RKO (cell line): Measurements from ENCODE around the gene PBX1.

Experiments
- DNase-seq: peaks from one replicate; pipeline ENCODE4 v3.0.0-alpha.2; 2016; ENCODE audit warnings: low spot score

Gene PBX1

DNA sequence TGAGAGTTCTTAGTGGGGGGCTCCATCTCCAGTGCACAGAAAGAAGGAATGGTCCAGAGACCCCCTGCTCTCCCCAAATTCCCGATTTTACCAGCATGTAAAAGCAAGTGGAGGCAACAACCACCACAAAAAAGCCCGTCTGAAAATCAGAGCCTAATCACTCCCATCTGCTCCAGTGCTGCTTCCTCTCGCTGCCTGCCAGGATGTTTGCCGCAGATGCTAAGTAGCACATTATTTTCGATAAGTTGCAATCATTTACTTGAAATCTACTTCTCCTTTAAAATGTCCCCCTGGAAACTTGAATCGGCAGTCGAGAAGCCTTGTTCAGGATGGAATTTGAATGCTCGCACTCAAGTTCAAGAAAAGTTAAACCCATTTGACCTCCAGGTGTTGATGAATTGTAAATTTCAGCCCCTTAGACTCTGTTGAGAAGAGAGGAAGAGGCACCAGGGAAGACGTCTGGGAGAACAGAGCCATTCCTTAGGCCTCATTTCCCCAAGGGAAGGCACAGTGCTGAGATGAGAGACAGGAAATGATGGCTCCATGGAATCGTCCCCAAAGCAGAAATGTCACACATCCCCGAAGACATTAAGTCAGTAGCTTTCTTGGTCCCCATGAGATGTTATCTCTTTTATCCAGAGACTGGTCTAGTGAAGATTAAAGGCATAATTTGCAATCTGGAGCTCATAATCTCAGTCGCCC is 221.3 kb downstream of the PBX1 start:
- no peak for DNase-seq

DNA sequence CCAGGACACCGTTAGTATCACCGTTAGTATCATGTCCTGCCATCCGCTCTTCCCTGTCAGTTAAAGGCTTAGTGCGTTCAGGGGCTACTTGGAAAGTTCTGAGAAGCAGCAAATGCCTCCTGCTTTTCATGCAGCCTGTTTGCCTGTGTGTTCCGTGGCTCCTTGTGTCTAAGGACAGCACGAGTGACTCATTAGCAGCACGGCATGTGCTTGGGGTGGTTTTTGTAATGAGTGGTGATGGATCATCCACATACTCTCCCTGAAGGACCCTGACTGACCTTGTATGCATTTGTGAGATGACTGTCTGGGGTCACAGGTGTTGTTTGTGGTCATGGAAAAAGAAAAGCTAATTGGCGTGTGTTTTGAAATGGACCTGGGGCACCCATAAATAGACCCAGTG is 221.9 kb downstream of the PBX1 start:
- DNase-seq: peak; percentile 9

DNA sequence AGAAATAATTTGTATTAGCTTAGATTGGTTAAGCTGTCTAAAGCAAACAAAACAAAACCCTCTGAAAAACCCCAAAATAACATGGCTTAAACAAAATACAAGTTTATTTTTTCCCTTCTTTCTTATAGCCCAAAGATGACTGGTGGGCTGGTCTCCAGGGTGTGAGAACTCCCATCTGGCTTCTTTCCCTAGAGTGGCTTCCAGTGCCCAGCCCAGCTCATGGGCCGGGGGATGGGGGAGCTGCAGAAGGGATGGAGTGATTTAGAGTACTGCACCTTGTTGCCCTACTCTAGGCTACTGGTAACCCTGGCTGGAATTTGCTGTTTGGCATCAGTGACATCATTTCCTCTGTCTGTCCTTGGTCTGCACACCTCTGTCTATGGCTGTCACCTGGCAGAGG is 223.0 kb downstream of the PBX1 start:
- no peak for DNase-seq

DNA sequence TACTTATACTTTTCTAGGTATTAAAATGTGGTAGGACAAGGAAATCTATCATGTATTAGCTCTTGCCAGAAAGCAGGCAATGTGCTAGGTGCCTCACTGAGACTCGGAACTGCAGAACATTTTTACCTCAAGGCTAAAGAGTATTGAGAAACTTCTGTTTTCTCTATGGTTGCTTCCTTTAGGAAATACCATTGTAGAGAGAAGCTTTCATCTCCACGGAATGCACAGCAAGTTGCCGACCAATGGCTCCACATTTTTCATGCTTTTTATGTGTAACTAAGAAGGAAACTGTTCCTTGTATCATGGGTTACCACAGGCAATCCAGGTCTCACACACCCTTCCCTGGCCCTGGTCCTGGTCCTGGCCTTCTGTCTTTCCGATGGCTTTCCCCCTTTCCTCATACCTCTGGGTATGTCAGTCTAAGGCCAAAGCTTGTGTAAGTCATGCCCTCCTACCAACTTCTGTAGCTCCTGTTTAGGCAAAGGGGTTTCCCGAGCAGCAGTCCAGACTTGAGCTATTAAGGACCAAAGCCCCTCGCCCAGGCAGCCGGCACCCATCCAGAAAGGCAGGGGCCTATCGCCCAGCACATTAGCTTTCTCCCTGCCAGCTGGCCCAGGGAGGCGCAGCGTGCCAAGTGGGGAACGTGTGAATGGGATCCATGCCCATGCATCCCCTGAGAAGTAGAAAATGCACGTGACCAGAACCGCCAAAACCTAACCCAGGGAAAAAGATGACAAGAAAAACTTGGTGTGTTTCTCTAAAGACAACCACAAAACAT is 225.0 kb downstream of the PBX1 start:
- DNase-seq: no peak

DNA sequence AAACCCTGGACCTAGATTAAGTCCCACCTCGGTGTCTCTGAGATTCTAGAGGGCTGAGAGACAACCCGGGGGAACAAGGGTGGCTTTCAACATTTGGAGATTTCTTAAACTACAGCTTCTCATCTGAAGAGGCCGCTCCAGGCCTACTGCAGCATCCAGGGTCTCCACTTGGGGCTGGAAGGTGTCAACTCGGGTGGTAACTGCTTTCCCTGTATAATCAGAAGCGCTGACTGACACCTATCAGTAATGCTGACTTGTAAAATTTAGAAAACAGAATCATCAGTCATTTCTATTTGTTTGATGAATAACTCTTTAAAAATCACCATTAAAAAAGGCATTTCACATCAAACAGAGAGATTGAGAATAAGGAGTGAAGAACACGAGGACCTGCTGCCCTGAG is 226.0 kb downstream of the PBX1 start:
- no peak for DNase-seq

DNA sequence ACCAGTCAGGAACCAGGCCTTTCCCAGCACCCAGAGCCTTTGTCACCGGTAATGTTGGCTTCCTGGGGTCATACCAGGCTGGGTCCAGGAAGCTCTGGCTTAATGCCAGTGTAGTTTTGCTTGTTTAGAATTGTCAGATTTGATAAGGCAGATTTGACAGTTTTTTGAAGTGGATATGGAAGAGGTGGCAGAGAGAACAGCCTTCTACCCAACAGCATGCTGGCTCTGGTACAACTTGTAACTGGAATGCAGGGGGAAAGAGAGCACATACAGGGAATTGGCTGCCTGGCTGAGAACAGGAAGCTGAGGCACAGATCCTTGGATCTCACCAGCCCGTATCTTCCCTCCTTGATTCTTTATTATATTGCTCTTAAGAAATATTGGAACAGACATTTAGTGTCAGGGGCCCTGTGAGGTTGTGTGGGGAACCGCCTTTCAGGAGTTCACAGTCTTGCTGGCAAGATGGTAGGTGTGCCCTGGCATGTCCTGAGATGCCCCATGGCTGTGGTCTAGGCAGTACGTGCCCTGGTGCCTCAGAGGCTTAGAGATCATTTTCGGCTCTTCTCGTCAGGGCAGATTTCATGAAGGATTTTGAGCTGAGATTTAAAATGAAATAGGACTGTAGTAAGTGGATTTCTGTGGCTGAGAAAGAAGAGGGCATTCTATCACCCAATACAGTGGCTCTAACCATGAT is 227.0 kb downstream of the PBX1 start:
- DNase-seq: no peak

DNA sequence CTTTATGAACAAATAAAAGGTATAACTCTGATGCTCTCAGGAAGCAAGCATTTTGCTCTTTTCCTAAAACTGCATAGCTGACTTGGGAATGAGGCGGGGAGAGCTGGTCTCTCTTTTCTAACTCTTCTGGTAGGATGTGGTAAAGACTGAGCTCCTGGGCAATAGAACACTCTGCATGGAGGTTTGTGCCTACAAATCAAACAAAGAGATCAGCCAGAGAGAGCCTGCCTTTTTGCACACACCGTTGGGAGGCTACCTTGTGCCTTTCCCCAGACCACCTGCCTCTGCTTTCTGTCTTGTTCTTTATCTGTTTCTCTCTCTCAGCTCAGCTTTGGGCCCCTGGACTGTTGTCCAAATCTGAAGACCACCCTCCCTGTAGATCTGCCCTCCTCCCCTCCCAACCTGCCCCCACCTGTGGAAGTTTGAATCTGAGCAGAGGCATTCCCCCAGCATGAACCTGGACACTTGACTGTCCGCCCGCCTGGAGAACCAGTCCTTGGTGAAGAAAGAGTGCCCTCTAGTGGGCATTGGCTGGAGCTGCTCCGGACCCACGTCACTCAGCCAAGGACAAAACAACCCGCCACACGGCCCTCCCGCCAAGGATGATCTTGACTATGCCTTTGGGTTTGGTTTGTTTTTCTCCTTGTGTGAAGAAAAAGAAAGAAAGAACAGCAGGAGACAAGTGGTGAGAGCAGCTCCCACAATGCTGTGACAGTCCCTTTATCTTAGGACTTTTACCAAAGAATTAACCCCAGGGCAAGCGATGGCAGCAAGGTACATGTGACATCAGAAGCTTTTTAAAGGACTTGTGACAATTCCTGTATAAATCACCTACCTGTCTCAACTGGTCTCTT is 228.2 kb downstream of the PBX1 start:
- peak; percentile 72 for DNase-seq

DNA sequence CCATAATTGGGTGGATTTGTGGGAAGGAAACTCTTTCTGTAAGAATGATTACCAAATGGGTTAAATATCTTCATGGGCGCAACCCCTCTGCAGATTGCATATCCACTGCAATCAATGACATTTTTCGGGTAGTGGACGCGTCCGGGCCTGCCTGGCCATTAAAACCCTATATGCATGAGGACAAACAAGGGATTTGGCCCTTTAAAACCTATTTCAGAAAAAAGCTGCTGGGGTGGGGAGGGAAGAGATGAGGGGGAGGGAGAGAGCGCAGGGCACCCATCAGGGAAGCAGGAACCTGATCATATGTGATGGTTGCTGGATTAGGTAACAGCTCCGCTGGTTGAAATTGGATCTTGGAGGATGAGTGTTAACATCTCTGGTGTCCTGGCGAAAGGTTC is 228.8 kb downstream of the PBX1 start:
- no peak for DNase-seq

DNA sequence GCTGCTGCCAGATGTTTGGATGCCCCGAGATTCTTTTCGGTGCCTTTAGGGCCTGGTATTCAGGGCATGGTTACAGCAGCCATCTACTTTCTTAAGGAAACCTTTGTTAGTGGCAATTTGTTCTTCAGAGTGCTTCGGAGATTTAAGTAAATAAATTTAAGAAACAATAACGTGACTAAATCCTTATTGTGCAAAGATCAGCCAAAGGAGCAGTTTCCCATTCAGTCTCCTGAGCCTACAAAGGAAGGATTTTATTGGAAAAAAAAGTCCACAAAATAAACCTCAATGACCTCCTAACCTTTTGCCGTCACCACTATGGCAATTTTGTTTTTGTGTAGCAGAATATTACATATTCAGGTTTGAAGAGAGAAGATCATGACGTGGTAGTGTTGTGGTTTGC is 231.1 kb downstream of the PBX1 start:
- no peak for DNase-seq

DNA sequence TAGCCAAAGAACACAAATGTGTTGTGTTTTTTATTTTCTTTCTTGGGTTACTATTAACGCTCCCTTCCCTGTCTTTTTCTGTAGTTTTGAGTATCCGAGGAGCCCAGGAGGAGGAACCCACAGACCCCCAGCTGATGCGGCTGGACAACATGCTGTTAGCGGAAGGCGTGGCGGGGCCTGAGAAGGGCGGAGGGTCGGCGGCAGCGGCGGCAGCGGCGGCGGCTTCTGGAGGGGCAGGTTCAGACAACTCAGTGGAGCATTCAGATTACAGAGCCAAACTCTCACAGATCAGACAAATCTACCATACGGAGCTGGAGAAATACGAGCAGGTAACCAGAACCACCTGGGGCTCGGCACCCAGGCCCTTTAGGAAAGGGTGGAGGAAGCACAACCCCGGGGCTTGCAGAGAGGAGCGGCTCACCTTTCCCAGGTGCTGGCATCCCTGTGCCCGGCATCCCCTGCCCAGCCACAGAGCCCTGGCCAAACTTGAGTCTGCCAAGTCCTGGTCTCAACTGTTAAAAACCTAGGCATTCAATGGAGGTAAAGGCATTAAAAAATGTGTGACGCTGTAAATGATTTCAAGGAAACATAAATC is 233.5 kb downstream of the PBX1 start:
- DNase-seq: no peak

DNA sequence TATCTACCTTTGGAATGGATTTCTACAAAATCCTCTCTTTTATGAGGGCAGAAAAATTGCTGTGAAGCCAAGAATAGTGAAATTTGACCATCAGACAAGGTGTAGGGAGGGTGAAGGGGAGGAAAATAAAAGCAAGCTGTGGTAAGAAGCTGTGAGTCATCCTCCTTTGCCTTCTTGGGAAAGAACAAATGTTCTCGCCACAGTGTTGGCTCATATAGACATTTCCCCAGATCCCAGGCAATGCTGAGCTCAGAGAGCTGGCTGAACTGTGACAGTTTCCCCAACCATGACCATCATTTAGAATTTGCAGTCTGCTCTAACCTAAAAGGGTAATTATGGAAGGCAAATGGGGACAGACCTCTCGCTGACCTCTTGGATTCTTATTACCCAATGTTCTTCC is 235.4 kb downstream of the PBX1 start:
- DNase-seq: peak; percentile 13

DNA sequence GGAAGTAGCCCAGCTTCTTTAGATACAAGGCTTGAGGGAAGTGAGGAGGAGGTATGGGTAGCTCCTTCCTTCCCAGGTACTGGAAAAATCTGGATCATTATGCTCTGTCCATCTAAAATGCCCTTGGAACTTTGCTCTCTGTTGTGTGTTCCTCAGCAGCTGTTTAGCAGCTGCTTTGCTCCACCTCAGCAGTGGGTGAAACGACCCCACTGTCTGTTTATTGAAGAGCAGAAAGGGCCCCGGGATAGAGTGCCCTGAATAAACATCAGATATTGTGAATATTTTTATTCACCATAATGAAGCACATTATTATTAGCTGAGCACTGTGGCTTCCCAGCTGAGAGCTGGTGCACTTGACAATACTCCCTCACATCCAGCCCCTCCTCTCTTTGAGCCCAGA is 237.9 kb downstream of the PBX1 start:
- DNase-seq: no peak

DNA sequence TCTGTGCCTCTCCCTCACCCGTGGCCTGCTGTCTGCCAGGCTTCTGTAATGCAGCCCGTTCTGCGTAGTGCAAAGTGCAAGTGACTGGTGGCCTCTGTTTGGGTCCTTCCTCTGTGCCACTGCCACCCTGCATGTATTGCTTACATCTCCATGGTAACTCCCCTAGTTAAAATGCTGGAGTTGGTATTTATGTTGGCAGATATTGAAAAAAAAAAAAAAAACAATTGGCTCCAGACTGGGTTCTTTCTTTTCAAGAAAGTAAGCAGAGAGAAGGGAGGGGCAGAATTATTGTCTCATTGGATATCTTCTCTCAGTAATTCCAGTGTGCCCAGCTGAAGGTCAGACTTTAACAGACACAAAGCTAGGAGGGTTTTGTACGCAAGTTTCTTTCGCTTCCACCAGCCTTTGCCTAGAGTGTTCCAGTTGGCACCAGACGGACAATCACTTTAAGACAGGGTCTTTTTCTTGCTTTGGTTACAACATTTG is 242.3 kb downstream of the PBX1 start:
- DNase-seq: no peak

DNA sequence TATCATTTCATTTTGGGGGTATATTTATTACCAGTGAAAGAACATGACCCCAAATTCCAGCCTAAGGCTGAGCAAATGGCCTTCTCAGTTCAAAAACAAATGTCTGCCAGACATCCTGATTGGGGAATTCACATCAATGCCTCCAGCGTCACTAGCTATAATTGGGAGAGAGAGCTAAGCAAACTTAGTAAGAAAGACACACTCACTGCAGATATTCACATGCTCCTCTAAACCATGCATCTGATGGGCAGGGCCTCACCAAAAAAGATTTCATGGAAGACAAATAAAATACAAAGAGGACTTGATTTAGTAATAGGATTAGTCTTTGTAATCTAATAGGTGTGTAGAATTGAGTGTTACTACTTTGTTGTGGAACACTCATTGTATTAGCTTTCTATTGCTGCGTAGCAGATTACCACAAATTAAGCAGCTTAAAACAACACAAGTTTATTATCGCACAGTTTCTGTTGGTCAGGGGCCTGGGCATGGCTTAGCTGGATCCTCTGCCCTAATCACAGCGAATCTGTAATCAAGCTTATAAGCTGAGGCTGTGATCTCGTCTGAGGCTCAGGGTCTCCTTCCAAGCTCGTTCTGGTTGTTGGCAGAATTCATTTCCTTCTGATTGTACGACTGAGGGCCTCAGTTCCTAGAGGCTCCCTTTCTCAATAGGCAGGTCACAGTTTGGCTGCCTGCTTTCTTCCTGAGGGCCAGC is 243.0 kb downstream of the PBX1 start:
- no peak for DNase-seq

DNA sequence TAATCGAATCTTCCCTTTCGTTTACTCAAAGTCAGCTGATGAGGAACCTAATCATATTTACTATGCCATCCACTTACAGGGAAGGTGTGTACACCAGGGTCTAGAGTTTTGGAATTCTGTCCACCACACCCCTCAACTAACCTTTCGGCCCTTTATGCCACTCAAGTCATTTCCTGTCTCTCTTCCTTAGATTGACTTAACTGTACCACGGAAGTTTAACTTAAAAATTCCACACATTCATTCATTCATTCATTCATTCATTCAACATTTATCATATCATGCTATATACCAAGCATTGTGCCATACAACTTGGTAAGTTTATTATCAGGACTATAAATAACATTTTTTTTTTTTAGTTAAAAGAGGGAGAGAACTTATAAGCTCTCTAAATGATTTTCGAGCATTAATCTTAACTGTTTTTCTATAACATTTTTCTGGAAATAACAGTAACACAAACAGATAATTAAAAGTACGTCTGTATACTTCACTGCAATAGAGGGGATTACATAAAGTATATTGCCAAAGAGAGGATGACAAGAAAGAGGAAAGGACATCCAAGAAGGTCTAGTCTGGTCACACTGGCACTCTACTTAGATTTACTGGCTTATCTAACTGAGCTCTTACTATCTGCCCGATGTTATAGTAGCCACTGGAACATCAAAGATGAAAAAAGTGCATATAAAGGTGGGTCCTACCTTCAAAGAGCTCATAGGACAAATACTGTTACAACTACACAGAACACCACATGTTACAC is 243.7 kb downstream of the PBX1 start:
- no peak for DNase-seq

DNA sequence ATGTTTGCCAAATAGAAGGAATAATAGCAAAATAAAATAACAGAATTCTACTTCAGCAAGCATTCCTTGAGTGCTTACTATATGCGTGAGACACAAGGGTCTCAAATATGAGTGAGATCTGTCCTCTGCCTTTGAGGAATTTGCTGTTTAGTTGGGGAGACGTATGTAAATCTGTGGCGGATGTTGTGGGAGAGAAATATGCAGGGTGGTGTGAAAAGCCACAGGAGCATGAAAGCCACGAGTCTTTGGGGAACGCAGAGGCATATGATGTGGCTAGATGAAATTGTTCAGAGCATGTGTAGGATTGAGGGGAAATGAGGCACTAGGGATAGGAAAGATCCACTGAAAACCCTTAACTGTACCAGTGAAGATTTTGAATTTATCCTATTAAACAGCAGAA is 244.4 kb downstream of the PBX1 start:
- DNase-seq: no peak

DNA sequence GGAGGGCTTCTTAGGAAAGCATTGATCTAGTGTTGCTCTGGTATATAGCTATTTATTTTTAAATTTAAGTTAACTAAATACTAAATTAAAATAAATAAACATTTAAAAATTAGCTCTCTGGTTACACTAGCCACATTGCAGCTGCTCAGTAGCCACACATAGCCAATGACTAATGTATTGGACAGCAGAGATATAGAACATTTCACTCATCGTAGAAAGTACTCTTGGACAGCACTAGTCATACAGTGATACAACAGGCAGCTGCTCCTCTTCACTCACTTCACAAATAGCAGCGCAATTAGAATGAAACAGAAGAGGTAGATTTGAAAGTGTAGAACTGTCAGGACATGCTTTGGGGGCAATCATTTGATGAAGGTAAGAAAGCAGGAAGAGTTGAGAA is 245.4 kb downstream of the PBX1 start:
- DNase-seq: peak; percentile 12

DNA sequence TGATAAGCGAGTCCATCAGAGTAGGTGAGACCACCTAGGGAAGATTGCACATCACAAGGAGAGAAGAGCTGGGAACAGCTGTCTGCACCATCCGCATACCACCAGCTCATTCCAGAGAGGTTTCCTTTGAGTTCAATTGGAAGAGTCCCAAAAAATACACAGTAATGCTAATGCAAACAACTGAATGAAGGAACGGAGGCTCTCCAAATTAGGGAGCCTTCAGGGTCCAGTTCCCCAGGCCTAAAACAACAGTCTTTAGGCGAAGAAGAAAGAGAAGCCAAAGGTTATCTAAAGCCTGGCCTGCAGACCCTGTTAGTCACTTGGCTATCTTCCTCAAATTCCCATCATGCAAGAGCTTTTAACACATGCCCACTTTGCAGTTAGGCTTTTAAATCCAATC is 246.4 kb downstream of the PBX1 start:
- no peak for DNase-seq

DNA sequence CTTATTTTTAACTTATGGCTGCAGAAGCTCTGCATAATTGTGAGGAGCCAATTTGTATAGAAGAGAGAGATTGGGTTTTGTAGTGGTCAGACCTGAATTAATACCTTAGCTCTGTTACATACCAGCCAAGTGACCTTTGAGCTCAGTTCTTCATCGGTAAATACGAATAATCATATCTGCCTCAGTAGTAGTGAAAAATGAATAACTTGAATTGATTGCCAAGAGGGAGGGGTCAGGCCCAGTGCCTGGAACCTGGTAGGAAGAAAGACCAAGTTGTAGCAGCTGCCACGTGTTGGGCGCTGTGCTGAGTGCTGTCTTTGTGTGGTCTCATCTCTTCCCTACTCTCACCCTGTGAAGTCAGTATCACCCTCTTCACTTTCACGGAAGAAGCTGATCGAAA is 247.5 kb downstream of the PBX1 start:
- DNase-seq: no peak

DNA sequence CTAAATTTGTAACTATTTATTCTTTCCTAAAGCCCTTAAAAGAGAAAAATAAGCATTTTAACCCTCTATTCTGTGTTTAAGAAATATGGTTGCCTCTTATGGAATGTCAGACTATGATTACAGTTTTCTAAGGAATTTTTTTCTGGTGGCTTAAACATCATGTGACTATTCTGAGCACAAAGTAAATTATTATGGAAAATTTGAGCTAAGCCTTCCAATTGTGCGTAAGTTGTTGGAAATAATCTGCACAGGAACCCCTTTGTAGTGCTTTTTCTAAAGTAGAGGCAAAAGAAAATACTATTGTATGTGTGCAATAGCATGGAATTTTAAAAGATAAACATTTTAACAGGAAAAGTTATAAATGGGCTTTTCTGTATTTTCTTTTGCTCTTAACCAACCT is 254.8 kb downstream of the PBX1 start:
- no peak for DNase-seq
